ENCODE results near the gene AFAP1.

AFAP1 gene

DNA sequence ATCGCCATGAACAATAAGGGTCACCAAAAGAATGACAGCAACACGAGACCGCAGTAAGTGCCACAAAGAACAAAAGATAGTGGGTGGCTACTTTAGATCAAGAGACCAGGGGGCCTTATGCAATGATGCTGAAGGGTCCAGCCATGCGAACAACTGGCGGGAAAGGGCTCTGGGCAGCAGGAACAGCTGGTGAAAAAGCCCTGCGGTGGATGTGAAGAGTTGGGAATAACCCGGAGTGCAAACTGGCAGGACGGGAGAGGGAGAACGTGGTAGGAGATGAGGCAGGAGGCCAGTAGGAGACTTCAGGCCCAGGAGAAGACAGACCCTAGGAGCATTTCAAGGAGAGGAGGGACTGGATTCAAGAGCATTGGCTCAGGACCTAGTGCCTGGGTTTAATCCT, 120.2 kb downstream of the AFAP1 start:
- no peak for DNase-seq (ENCODE audit: low read depth)

DNA sequence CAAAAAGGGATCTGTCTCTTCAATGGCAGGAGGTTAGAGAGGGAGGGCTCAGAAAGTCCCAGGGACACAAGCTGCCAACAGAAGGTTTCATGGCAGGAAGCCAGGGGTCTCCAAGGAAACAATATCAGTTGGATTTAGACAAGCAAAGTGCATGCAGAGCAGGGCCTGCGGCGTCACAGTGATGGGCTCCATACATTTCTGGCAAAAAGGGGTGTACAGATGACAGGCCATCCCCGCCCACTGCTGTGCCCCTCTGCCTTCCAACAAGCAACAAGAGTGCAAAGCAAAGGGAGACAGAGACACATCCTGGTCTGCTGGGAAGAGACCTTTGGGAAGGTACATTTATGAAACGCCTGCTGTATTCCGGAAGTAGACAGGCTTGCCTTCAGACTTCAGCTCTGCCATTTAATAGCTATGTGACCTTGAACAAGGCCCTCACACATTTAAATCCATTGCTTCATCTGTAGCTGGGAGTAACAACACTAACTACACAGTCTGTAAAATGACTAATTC, 121.2 kb downstream of the AFAP1 start:
- no peak for DNase-seq (ENCODE audit: low read depth)

DNA sequence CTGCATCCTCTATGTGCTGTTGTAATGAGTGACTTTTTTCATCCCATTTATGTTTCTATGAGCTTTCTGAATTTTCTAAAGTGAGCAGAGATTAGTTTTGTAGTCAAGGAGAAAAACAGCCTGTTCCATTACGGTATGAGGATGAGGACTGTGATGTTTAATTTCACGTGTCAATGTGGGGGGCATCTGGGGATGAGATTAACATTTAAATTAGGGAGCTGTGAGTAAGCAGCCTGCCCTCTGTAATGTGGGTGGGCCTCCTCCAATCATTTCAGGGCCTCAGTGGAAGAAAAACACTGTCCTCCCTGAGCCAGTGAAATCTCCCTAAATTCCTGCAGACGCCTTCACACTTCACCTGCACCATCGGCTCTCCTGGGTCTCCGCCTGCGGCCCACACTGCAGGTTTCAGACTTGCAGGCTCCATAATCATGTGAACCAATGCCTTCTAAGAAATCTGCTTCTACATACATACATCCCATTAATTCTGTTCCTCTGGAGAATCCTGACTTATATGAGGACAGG, 121.7 kb downstream of the AFAP1 start:
- no peak for DNase-seq (ENCODE audit: low read depth)

DNA sequence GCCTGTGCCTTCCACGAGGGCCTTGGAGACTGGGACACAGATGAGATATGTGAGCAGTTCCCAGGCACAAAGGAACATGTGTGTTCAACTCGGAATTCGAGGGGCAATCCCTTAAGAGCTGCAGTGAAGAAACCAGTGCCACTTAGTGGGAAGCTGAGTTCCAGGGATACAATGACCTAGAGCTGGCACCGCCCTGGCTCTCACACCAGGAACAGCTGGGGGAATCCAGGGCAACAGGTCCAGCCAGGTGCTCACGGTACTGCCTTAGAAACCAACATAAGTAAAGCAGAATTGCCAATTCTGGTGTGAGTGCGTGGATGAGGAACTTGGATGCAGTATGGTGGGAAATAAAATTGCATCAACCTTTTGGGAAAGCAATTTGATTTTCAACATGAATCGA, 122.9 kb downstream of the AFAP1 start:
- no peak for DNase-seq (ENCODE audit: low read depth)

DNA sequence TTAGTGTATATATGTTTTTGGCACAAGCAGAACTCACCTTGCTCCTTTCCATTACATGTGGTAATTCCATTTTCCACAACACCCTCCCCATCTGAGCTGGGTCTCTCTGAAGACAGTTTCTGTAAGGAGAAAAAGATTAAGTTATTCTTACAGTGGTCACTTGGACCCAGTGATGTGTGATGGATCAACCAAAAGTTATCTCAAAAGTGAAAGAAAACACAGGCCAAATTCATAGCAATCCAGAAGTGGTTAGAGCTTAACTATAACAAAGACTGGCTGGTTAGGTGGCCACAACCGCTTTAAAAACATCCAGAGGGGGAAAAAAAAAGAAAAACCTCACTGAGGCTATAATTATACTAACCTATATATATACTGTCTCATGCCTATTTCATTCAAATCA, 123.7 kb downstream of the AFAP1 start:
- DNase-seq (ENCODE audit: low read depth), result no peak

DNA sequence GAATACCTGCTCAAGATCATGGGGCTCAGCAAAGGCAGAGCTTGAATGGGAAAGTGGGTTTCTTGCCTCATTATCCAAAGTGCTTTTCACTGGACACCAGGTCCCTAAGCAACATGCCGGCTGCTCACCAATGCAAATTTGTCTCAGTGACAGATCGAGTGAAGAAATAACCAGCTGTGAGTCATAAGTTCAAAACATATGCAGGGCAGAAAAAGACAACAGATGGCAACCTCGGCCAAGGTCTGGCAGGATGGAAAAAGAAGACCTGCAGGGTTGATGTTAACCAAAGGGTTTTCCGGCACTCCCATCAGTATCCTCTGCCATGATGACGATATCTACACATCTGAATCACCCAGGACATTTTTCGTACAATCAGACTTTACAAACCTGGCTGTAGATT, 124.1 kb downstream of the AFAP1 start:
- no peak for DNase-seq (ENCODE audit: low read depth)

DNA sequence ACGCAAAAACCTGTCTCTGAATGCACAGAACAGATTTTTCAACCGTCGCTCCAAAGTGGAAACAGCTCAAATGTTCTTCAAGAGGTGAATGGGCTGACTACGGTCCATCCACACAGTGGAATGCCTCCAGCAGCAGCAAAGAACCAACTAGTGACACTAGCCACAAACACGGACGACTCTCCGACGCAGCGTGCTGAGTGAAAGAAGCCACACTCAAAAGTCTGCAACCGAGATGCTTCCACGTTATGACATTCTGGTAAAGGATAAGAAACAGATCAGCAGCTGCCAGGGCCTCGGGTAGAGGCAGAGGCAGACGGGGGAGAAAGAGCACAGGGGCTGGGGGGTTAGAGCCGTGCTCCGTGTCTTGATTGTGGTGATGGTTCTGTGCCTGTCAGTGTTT, 125.2 kb downstream of the AFAP1 start:
- no peak for DNase-seq (ENCODE audit: low read depth)

DNA sequence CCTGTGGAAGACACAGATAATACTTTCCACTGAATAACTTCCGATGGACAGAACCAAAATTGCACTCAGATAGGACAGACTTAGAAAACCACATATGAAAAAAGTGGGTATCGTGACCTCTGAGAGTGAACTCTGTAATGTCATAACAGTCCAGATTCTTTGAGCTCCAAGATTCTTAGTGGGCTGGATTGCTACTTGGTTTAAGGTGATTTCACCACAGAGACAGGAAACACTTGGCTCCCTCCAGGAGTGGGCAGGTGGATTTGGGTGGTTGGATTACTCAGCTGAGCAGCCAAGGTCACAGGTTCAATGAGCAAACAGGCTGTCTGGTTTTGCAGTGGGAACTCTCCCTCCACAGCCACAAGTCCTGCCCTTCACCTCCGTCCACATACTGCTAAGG, 126.0 kb downstream of the AFAP1 start:
- DNase-seq (ENCODE audit: low read depth), result no peak

DNA sequence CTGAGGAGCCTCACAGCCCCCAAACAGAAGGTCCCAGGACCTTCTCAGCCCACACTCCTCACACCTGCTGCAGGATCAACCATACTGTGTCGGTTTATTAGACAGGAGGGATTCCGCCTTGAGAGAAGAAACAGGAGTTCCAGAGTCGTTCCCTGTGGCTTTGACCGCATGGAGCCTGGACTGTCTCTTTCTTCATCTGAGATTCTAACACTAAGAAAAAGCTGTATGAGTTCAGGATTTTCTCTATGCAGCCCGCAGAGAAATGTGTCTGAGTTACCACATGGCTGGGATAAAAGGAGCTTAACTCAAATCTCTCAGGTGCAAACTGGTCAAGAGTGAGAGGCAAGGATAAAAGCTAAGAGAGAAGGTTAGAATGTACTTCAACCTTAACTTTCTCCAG, 126.7 kb downstream of the AFAP1 start:
- no peak for DNase-seq (ENCODE audit: low read depth)

DNA sequence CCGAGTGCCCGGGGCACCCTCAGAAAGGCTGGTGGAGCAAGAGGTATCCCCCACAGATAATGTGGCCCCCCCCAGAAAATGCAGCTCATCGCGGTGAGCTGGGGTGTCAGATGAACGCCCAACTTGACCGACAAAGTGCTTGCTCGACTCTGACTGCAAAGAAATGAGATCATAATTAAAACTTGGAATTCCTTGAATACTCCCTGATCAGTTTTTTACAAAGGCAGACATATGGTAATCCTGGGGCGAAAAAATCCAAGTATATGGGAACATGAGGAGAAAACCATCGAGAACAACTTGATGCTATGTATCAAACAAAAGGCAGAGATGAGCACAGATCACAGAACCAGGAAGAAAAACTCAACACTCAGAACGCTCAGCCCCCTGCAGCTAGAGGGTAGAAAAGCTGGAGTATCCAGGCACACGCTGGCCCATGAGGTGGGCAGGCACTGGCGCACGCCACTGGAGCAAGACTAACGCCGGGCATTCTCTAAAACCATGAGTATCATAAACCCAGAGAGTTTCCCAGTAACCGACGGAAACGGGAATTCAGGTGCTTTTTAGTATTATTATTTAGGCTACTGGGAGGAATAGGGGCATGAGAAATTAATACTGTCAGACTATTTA, 127.3 kb downstream of the AFAP1 start:
- no peak for DNase-seq (ENCODE audit: low read depth)

DNA sequence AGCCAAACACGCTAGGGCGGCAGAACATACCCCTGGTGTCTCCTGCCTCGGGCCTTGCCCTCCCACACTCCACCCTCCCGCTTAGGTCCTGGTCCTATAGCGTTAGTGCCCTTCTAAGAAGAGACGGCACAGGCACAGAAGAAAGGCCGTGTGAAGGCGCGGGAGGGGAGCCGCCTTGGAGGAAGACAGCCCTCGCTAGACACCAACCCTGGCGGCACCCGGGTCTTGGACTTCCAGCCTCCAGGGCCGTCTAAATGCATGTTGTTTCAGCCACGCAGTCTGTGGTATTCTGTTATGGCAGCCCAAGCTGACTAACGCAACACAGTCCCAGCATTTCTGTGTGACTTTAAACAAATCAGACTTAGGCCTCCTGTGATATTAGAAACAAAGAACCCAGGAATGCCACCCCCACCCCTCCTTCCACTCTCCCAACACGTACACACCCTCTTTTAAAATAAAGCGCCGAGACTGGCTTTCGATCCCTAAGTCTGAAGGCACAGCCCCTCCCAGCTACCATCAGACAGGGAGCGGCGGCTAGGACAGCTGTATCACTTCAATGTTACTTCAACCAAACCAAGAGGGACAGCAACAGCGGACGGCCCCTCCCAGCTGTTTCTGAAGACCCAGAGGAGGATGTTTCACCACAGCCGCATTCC, 128.0 kb downstream of the AFAP1 start:
- DNase-seq (ENCODE audit: low read depth), result no peak

DNA sequence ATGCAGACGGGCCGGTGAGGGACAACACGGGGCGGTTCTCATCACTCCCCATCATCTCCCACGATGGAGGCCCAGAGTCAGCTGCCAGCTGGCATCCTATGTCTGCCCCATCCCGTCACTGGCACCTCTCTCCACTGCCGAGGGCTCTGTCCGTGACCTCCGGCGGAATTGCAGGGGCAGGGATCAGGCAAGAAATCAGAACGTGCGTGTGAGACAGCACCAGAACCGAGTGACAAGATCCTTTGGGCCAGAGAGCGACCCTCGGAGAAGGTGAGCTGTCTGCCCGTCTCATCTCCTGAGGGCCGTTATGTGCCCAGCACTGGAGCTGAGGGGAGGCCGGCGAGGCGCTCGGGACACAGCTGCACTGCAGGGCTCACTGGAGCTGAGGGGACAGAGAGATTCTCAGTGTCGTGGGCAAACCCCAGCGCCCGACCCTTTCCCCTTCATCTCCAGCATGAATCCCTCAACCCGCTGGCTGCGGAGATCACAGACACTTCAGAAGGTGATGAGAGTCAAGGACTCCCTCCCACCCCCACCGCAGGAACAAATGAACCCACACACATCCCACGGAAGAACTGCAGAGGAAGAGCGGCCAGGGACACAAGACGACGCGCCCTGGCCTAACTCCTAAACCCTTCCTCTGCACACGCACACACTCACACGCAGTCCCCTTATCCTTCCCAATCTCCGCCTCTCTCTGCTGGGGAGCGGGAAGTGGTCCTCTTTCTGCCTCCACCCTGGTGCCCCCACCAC, 128.7 kb downstream of the AFAP1 start:
- no peak for DNase-seq (ENCODE audit: low read depth)

DNA sequence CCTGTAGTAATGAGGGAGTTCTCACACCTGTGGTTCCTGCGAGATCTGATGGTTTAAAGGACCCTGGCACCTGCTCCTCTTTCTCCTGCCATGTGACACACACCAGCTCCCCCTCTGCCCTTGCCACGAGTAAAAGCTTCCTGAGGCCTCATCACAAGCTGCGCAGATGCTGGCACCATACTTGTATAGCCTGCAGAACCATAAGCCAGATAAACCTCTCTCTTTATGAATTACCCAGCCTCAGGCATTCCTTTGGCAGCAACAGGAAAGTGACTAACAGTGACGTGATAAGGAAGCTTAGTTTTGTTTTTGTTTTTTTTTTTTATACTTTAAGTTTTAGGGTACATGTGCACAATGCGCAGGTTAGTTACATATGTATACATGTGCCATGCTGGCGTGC, 130.9 kb downstream of the AFAP1 start:
- DNase-seq (ENCODE audit: low read depth), result no peak

DNA sequence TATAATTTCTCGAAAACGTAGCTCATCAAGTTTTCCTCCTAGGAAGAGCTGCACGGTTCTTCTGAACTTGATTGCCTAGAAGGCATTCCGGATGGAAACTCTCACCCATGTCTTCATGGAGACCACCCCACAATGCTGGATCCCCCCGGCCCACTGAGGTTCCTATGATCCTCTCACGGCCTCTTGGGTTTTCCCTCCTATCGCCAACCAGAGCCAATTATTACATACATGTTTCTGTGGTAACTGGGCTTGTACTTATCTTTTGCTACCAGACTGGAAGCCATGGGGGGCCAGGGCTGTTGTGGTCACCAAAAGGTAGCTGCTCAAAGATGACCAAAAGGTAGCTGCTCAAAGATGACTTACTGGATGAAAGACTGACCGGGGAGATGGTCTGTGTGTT, 131.5 kb downstream of the AFAP1 start:
- no peak for DNase-seq (ENCODE audit: low read depth)

DNA sequence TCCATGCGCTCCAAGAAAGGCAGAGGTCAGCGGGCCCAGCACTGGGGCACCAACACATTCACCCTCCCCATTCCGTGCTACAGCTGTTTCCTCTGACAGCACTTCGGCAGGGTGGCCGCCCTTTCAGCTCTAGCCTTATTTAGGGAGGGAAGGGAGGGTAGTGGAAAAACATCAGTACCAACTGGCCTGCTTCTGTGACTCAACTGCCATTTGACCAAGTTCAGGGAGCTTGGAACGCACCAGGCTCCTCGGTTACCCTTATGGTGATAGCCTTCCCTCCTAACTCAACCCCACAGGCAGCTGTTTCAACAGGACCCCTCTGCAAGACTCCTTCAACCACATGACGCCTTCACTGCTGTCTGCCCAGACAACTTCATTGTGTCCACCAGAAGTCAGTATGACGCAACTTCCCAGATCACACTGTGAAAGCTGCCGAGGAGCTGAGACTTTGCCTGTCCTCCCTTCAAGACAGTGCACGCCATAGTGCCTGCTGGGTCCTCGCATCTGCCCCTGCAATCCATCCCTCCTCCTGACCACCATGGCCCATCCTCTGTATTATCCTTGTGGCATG, 132.2 kb downstream of the AFAP1 start:
- no peak for DNase-seq (ENCODE audit: low read depth)

DNA sequence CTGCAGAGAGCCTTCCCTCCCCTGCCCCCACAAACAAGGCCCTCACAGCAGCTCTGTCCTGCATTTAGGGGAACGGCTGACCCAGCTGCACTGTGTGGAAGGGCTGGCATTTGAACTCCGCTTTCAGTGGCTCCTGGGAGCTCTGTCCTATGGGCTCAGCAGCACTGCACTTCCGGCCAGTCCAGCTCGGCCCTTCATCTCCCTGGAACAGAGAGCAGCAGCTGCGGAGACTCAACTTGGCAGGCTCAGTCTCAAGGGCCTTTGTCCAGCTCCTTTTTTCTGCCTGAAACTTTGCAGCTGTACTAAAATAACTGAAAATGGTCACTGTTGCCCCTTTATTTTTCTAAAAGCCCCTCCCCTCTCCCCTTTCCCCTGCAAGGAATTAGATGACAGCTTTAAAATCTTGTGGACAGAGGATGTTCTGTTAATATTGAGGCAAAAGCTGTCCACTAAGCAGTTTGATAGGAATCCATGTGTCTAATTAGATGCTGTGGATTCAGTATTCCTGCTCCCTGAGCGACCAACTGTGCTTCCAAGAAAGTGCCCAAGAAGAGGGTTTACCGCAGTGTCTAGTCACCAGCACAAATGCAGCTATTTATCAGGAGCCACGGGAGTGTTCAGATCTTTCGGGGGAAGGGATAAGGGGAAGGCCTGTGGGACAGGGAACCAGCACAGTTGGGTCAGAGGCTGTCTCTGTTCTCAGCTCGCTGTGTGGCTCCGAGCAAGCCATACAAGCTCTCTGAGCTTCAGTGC, 133.1 kb downstream of the AFAP1 start:
- no peak for DNase-seq (ENCODE audit: low read depth)

DNA sequence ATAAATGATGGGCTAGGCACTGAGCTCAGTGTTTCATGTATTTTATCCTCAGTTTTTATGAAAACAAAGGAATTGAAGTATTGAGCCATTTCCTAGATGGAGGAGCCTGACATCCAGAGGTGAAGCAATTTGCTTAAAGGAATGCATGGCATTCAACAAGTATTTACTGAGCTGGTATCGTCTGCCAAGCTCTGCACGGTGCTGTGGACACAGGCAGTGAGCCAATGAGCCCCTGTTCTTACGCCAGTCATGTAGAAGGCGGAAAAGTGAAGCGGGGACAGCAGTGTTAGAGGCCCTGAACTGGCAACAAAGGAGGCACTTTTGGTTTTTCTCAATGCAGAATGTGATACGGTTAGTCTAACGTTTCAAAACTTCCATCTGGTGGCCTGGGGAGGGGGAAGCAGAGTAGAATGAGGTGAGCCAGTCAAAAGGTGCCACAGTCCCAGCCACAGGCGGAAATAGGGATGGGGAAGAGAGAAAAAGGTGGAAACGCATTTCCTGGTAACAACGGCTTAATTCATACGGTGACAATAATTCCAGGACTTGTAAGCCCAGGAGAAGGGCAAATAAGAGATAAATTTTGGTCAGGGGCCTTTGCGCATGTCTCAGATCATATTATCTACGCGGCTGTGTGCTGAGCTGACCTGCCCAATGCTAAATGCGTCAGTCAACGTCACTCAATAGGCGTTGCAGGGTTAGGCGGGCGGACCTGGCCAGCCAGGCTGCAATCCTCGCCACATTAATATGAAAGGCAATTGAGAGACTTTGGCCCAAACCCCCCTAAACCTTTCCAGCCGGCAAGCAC, 133.9 kb downstream of the AFAP1 start:
- no peak for DNase-seq (ENCODE audit: low read depth)

DNA sequence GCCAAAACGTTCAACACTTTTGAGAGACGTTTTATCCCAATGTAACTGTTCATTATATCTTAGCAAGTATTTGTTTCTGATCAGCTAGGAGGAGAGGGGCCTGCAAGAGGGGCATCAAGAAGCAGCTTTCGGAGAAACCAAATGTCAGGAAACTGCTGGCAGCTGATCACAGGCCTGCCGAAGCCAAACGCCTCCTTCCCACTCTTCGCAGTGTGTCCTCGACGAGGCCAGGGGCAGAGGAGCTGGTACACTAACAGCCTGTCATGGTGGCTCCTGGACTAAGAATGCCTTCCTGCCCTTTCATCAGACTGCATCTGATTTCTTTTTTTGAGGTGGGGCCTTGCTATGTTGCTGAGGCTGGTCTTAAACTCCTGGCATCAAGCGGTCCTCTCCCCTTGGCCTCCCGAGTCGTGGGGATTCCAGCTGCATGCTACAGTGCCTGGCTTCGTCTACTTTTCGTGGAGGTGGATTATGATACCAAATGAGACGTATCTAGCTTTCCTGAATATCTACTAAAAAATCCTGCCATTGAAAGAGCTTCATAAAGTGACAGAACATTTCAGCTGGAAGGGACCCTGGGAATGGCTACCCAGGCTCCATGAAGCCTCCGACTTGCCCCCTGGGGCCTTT, 134.8 kb downstream of the AFAP1 start:
- no peak for DNase-seq (ENCODE audit: low read depth)

DNA sequence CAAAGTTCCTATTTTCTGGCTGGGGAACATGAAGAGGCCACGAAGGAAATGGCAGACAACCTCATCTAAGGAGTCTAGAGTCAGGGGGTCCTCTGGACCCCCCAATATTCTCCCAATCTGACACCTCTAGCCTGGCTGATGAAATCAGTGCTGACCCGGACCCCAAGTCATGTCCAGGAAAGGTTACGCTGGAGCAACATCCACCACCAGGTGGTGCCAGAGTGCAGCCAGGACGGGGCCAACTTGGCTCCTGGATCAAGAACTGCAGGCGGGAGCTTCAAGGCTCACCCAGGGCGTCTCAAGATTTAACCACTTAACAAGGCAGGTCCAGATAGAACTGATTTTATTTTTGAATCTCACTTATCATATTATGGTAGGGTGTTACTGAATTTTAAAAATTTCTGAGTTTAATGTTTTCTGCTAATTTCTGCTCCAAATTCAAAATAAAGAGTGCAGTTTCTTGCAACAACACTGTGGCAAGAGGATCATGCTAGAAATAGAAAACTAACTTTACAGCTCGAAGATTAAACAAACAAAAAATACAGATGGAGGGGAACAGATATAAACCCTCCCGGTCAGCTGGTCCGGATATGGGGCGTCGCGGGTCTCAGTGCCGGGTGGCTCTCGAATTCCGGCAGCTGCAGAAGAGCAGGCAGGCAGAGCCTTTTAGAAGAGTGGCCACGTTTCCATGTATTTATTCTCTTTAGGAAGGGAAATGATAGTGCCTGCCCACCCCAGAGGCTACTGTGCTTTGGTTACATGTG, 135.5 kb downstream of the AFAP1 start:
- DNase-seq (ENCODE audit: low read depth), result peak; percentile 75

DNA sequence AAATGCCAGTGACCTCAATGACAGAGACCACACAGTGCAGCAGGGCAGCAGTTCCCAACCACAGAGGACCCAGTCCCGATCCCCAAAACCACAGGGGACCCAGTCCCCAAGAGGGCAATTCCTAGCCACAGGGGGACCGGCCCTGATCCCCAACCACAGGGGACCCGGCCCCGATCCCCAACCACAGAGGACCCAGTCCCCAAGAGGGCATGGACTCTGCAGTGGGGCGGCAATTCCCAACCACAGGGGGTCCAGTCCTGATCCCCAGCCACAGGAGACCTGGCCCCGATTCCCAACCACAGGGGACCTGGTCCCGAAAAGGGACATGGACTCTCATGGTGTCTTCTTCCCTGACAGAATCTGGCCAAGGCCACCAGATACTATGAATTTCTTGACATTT, 136.3 kb downstream of the AFAP1 start:
- no peak for DNase-seq (ENCODE audit: low read depth)
